Measurements from ENCODE around the gene PRKCA.

The PRKCA gene

DNA sequence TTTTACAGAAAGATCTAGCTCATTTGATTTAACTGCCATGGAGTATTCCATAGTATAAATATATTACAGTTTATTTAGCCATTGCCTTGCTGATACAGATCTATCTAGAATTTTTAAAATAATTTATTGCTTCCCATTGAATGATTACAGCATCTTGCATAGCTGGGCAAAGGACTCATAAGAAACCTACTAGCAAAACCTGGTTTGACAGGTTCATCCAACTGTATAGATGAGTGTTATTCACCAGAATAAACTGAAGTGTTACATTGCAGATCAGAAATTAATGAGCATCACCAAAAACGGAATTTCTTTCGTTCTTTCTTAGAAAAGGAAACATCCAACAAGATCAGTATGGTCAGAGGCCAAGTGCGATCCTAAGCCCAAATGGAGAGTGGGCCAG lies 330.3 kb downstream of the PRKCA start:
- Histone ChIP-seq H3K9me3 (ENCODE audit: control insufficient read depth, insufficient read depth, low read length) (no peaks in the 10 kb centered on the region), H3K4me1 (ENCODE audit: control insufficient read depth, insufficient read depth, low read length) (no peaks in the 10 kb centered on the region), H3K27me3 (ENCODE audit: control insufficient read depth, insufficient read depth, low read length) (no peaks in the 10 kb centered on the region; the same call in 1 of the 2 replicates), H3K4me3 (ENCODE audit: low read length) (no peak overlapping the region), H3K27ac (ENCODE audit: low read length) (no peak overlapping the region), H3K36me3 (ENCODE audit: control insufficient read depth, insufficient read depth, low read length) (no peaks in the 10 kb centered on the region)
- no CpG with 5 or more reads among the region's 3 CpGs for WGBS (ENCODE audit: insufficient coverage, insufficient read length)
- DNase-seq (ENCODE audit: low read depth, low spot score): no peak

DNA sequence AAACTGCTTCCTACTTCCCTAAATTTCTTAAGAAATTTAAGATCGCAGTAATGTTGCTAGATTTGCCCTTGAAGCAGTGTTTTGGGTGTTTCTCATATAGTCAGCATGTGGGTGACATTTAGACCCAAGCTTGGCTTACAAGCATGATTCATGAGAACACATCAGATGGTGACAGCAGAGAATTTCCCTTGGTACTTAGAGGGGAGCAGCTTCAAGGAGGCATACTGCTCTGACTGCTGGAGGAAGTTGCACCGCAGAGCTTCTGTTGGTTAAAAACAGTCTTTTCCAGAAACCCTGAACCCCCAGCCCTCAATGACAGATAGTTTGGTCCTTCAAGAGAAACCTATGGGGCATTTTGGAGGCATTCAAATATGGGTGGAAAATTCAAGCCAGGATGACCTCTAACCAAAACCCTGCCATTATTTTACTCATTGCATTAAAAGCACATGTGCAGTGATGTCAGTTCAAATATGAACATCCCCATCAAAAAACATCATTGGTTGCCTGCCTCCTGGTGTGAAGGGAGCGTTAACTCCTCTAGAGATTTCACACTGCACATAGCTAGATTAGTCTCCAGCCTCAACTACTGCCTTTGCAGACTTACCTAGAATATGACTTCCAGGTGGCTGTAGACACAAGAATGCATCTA lies 331.0 kb downstream of the PRKCA start:
- Histone ChIP-seq H3K4me3 (ENCODE audit: low read length) (no peak overlapping the region), H3K36me3 (ENCODE audit: control insufficient read depth, insufficient read depth, low read length) (no peaks in the 10 kb centered on the region), H3K27ac (ENCODE audit: low read length) (no peak overlapping the region), H3K27me3 (ENCODE audit: control insufficient read depth, insufficient read depth, low read length) (no peaks in the 10 kb centered on the region; the same call in 1 of the 2 replicates), H3K9me3 (ENCODE audit: control insufficient read depth, insufficient read depth, low read length) (no peaks in the 10 kb centered on the region), H3K4me1 (ENCODE audit: control insufficient read depth, insufficient read depth, low read length) (no peaks in the 10 kb centered on the region)
- DNase-seq (ENCODE audit: low read depth, low spot score): no peak
- WGBS (ENCODE audit: insufficient coverage, insufficient read length): no CpG with 5 or more reads among the region's 3 CpGs

DNA sequence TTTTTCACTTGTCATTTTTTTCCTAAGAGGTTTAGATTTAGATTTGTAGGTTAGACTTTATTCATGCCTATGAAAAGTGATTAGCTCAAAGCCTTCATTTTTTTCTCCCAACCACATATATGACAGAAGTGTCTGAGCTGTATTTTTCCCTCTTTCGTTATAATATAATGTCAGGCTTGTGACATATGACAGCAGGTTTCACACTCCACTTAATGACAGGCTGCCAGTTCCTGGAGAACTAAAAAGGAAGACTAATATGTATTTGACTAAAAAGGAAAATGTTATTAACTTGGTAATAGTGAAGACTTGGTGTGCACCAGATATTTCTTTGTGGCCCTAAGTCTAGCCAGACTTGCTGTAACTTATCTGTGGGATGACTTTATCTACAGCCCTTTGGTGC lies 331.8 kb downstream of the PRKCA start:
- Histone ChIP-seq H3K4me3 (ENCODE audit: low read length) (no peak overlapping the region), H3K9me3 (ENCODE audit: control insufficient read depth, insufficient read depth, low read length) (no peaks in the 10 kb centered on the region), H3K36me3 (ENCODE audit: control insufficient read depth, insufficient read depth, low read length) (no peaks in the 10 kb centered on the region), H3K27me3 (ENCODE audit: control insufficient read depth, insufficient read depth, low read length) (no peaks in the 10 kb centered on the region; the same call in 1 of the 2 replicates), H3K4me1 (ENCODE audit: control insufficient read depth, insufficient read depth, low read length) (no peaks in the 10 kb centered on the region), H3K27ac (ENCODE audit: low read length) (no peak overlapping the region)
- no peak for DNase-seq (ENCODE audit: low read depth, low spot score)
- no CpG with 5 or more reads among the region's 1 CpG for WGBS (ENCODE audit: insufficient coverage, insufficient read length)

DNA sequence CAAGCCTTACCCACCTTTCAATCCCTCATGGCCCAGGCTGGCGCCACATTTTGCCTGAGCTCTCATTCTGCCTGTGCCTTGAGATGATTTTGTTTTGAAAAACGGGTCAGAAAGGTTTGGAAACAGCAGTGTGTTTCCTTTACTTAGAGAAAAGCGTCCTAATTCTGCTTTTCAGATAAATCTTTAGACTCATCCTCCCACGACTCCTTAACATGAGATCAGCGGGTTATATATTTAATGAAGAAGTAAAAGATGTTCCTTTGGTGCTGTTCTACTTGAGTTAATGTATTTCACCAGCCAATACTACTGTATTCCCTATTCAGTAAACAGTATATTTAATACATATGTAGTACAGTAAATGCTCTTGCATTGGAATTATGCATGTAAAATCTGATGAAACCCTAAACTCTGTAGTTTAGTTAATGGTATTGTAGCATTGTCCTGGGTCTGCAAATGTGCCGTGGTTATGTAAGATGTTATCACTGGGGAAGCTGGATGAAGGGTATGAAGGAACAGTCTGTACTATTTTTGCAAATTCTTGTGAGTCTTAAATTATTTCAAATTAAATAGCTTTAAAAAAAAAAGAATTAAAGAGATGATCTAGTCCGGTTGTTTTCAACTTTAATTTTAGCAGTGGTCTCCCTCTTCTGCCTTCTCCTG lies 333.1 kb downstream of the PRKCA start:
- Histone ChIP-seq H3K27me3 (ENCODE audit: control insufficient read depth, insufficient read depth, low read length) (no peaks in the 10 kb centered on the region; the same call in 1 of the 2 replicates), H3K27ac (ENCODE audit: low read length) (no peak overlapping the region), H3K4me1 (ENCODE audit: control insufficient read depth, insufficient read depth, low read length) (no peaks in the 10 kb centered on the region), H3K9me3 (ENCODE audit: control insufficient read depth, insufficient read depth, low read length) (no peaks in the 10 kb centered on the region), H3K36me3 (ENCODE audit: control insufficient read depth, insufficient read depth, low read length) (no peaks in the 10 kb centered on the region), H3K4me3 (ENCODE audit: low read length) (no peak overlapping the region)
- no peak for DNase-seq (ENCODE audit: low read depth, low spot score)
- WGBS (ENCODE audit: insufficient coverage, insufficient read length): no CpG with 5 or more reads among the region's 7 CpGs

DNA sequence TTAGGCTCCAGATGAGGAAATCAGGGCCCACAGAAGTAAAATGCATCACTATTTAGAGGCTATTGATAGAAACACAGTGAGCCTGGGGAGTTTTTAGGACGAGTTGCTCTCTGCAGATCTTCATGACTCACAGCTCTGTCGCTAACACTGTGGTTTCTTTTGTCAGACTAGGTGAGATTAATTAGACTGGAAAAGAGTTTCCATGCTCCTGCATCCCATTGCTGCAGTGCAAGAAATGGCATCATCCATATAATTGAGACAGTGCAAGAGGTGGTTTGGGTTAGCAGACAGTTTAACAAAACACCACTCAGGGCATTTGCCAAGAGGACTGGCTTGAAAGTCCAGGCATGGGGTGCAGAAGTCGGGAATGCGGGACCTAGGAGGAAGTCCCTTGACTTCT lies 333.7 kb downstream of the PRKCA start:
- Histone ChIP-seq H3K27ac (ENCODE audit: low read length) (no peak overlapping the region), H3K27me3 (ENCODE audit: control insufficient read depth, insufficient read depth, low read length) (no peaks in the 10 kb centered on the region), H3K4me1 (ENCODE audit: control insufficient read depth, insufficient read depth, low read length) (no peaks in the 10 kb centered on the region), H3K36me3 (ENCODE audit: control insufficient read depth, insufficient read depth, low read length) (no peaks in the 10 kb centered on the region), H3K9me3 (ENCODE audit: control insufficient read depth, insufficient read depth, low read length) (no peaks in the 10 kb centered on the region), H3K4me3 (ENCODE audit: low read length) (no peak overlapping the region)
- no CpG with 5 or more reads among the region's 4 CpGs for WGBS (ENCODE audit: insufficient coverage, insufficient read length)
- DNase-seq (ENCODE audit: low read depth, low spot score): no peak

DNA sequence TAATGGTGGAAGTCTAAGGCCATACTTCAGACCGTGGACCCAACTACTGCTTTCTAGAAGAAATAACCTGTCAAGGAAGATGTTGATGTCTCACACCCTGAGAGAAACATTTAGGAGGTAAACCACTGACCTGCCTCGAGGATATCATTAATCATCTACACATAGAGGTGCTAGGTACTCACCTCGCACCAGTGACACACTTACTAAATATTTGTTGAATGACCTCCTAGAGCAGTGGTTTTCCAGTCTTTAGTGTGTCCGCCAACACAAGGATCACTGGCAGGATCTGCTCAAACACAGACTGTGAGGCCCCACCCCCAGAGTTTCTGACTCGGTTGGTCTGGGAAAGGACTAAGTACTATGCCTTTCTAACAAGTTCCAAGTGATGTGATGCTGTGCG lies 335.1 kb downstream of the PRKCA start:
- no CpG with 5 or more reads among the region's 6 CpGs for WGBS (ENCODE audit: insufficient coverage, insufficient read length)
- H3K36me3 ChIP-seq (ENCODE audit: control insufficient read depth, insufficient read depth, low read length): no peaks in the 10 kb centered on the region

DNA sequence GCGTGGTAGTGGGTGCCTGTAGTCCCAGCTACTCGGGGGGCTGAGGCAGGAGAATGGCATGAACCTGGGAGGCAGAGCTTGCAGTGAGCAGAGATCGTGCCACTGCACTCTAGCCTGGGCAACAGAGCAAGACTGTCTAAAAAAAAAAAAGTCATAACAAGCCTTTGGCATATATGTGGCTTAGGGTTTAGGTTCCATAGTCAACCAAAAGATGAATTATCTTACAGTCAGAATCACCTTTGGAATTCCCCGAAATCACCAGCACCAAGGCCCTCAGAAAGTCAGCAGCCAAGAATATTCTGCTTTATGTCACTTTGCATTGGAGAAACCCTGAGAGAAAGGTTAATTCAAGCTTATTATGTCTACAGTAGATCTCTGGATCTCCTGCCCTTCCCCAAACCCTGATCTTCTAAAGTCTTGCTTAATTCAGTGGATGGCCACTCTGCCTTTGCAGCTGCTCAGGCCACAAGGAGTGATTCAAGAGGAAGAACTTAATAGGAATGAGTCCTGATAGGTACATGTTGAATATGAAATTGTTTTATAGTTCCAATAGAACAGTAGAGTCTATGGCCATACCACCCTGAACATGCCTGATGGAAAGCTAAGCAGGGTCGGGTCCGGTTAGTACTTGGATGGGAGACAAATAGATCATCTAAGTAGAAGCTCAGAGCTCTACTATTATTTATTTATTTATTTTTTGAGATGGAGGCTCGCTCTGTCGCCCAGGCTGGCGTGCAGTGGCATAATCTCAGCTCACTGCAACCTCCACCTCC lies 336.5 kb downstream of the PRKCA start:
- Histone ChIP-seq H3K9me3 (ENCODE audit: control insufficient read depth, insufficient read depth, low read length) (no peaks in the 10 kb centered on the region), H3K27ac (ENCODE audit: low read length) (no peak overlapping the region), H3K36me3 (ENCODE audit: control insufficient read depth, insufficient read depth, low read length) (no peaks in the 10 kb centered on the region), H3K4me3 (ENCODE audit: low read length) (no peak overlapping the region), H3K27me3 (ENCODE audit: control insufficient read depth, insufficient read depth, low read length) (no peaks in the 10 kb centered on the region), H3K4me1 (ENCODE audit: control insufficient read depth, insufficient read depth, low read length) (0 out of 2 replicates have a peak, but pooled peaks cover 1% of the 10 kb centered on the region)
- no peak for DNase-seq (ENCODE audit: low read depth, low spot score)
- WGBS (ENCODE audit: insufficient coverage, insufficient read length): no CpG with 5 or more reads among the region's 9 CpGs

More for the DNA sequence above, 335.1 kb downstream of the PRKCA start:
- Histone ChIP-seq H3K27me3 (ENCODE audit: control insufficient read depth, insufficient read depth, low read length) (no peaks in the 10 kb centered on the region), H3K4me1 (ENCODE audit: control insufficient read depth, insufficient read depth, low read length) (no peaks in the 10 kb centered on the region), H3K27ac (ENCODE audit: low read length) (no peak overlapping the region), H3K9me3 (ENCODE audit: control insufficient read depth, insufficient read depth, low read length) (no peaks in the 10 kb centered on the region), H3K4me3 (ENCODE audit: low read length) (no peak overlapping the region)
- no peak for DNase-seq (ENCODE audit: low read depth, low spot score)

DNA sequence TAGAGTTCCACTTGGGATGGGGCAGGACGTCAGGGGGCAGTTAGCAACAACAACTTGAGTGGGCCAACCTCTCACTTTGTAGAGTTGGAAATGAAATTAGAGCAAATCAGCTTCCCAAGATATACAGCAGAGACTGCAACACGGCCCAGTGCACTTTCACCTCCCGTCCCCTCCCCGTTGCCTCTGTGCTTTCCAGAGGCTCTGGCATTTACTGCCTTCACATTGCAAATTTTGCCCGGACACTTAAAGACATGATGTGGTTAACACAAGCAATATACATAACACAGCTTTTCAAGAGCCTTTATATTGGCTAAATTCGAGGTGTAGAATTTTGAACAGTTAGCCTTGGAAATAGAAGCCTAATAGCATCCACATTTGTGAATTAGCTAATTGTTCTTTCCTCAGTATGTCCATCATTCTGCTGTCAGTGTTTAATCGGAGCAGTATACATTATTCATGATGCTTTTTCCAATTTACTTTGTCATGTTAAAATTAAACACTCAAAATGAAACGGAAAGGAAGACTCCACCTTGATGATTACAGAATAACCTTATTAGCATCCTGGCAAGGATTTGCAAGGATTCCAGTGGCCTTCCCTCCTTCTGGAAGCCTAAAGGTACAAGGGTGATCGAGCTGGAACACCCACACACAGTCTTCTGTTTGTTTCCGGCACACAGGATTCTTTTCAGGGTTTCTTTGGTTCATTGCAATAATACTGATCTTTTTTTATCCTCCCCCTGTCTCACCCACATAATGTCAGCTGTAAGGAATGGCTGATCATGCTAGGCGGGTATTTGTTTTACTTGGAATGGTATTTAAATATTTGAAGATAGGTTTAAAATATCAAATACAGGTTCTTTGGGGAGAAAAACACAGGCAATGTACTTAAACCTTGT lies 341.6 kb downstream of the PRKCA start:
- no peak for DNase-seq (ENCODE audit: low read depth, low spot score)

DNA sequence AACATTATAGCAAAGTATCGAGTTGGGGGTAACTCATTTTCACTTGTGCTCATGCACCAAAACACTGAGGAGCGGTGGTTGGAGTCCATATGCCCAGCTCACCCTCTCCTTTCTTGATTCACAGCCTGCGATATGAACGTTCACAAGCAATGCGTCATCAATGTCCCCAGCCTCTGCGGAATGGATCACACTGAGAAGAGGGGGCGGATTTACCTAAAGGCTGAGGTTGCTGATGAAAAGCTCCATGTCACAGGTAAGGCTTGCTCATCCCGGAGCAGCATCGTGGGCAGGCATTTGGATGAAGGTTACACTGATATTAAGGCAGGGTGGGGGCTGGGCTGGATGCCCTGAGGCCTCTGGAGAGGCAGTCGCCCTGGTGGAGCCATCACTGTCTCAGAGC lies 342.8 kb downstream of the PRKCA start:
- no peaks in the 10 kb centered on the region for H3K36me3 ChIP-seq (ENCODE audit: control insufficient read depth, insufficient read depth, low read length)
- H3K4me3 ChIP-seq (ENCODE audit: low read length): no peak overlapping the region
- DNase-seq (ENCODE audit: low read depth, low spot score): no peak
- no peaks in the 10 kb centered on the region for H3K27me3 ChIP-seq (ENCODE audit: control insufficient read depth, insufficient read depth, low read length)
- no CpG with 5 or more reads among the region's 10 CpGs for WGBS (ENCODE audit: insufficient coverage, insufficient read length)
- no peak overlapping the region for H3K27ac ChIP-seq (ENCODE audit: low read length)
- 0 out of 2 replicates have a peak, but pooled peaks cover 1% of the 10 kb centered on the region for H3K4me1 ChIP-seq (ENCODE audit: control insufficient read depth, insufficient read depth, low read length)
- no peaks in the 10 kb centered on the region for H3K9me3 ChIP-seq (ENCODE audit: control insufficient read depth, insufficient read depth, low read length)

More for the DNA sequence above, 341.6 kb downstream of the PRKCA start:
- H3K4me3 ChIP-seq (ENCODE audit: low read length): no peak overlapping the region
- H3K27me3 ChIP-seq (ENCODE audit: control insufficient read depth, insufficient read depth, low read length): no peaks in the 10 kb centered on the region
- H3K4me1 ChIP-seq (ENCODE audit: control insufficient read depth, insufficient read depth, low read length): 0 out of 2 replicates have a peak, but pooled peaks cover 1% of the 10 kb centered on the region
- 100% methylated on average over 1 of the region's 11 CpGs for WGBS (ENCODE audit: insufficient coverage, insufficient read length)
- H3K36me3 ChIP-seq (ENCODE audit: control insufficient read depth, insufficient read depth, low read length): no peaks in the 10 kb centered on the region
- H3K9me3 ChIP-seq (ENCODE audit: control insufficient read depth, insufficient read depth, low read length): no peaks in the 10 kb centered on the region
- no peak overlapping the region for H3K27ac ChIP-seq (ENCODE audit: low read length)

Measured in iPS DF 6.9 (cell line).